WTC11 (cell line): ENCODE measurements around the gene CAPZB. TPM values are rescaled to one million over a fixed set of nuclear protein-coding genes. Genes with fewer than 3 reads are reported as not detected.

ENCODE experiments used
- ATAC-seq: fragments of 200-7000 bp; cut with Tn5 transposase; 2 replicates; pipeline ENCODE4 v1.10.0; 2021; ENCODE audit warnings: mild to moderate bottlenecking, moderate library complexity
- CTCF ChIA-PET: fragments of 300-600 bp; sonication (Branson Sonifier 250); formaldehyde crosslinking; loops from one replicate; lab custom pipeline; 2021; ENCODE audit warnings: antibody characterized with exemption; lab: Charles Lee
- POLR2A ChIA-PET: fragments of 350-600 bp; sonication (Branson Sonifier 250); formaldehyde crosslinking; loops from one replicate; lab custom pipeline; 2021; ENCODE audit warnings: antibody characterized with exemption; lab: Charles Lee
- DNase-seq: peaks from one replicate; pipeline ENCODE4 v3.0.0; 2021; ENCODE audit warnings: low spot score
- H3K27ac Mint-ChIP-seq: 2 replicates; pipeline ENCODE4 v1.8.0; 2021; ENCODE audit warnings: mixed read lengths
- H3K27me3 Mint-ChIP-seq: 2 replicates; pipeline ENCODE4 v1.8.0; 2021; ENCODE audit warnings: low read depth, mild to moderate bottlenecking, moderate library complexity, mixed read lengths
- H3K36me3 Mint-ChIP-seq: 2 replicates; pipeline ENCODE4 v1.8.0; 2021; ENCODE audit warnings: mixed read lengths
- H3K4me1 Mint-ChIP-seq: 2 replicates; pipeline ENCODE4 v1.8.0; 2022; ENCODE audit warnings: mixed read lengths
- H3K4me3 Mint-ChIP-seq: 2 replicates; pipeline ENCODE4 v1.8.0; 2021; ENCODE audit warnings: mild to moderate bottlenecking, moderate library complexity, mixed read lengths
- H3K9me3 Mint-ChIP-seq: 2 replicates; pipeline ENCODE4 v1.8.0; 2021; ENCODE audit warnings: mixed read lengths
- CBFB ChIP-seq: sonication (generic); formaldehyde crosslinking; IDR thresholded peaks from 2 replicates; pipeline ENCODE4 v1.8.1; 2022; ENCODE audit warnings: mild to moderate bottlenecking, low read depth, missing genetic modification reagents
- CREB1 ChIP-seq: sonication (generic); formaldehyde crosslinking; IDR thresholded peaks from 2 replicates; pipeline ENCODE4 v1.8.0; 2023; ENCODE audit warnings: mild to moderate bottlenecking, missing genetic modification reagents
- CREM ChIP-seq: sonication (generic); formaldehyde crosslinking; IDR thresholded peaks from 2 replicates; pipeline ENCODE4 v1.8.1; 2022; ENCODE audit warnings: mild to moderate bottlenecking, missing genetic modification reagents, moderate library complexity
- ETV6 ChIP-seq: sonication (generic); formaldehyde crosslinking; IDR thresholded peaks from 2 replicates; pipeline ENCODE4 v1.8.1; 2022; ENCODE audit warnings: mild to moderate bottlenecking, missing genetic modification reagents
- JAZF1 ChIP-seq: fragments of 250-450 bp; sonication (Bioruptor Pico); IDR thresholded peaks from 2 replicates; pipeline ENCODE4 v1.9.0; 2021; ENCODE audit warnings: moderate library complexity, mild to moderate bottlenecking, inconsistent platforms
- JUN ChIP-seq: sonication (generic); formaldehyde crosslinking; IDR thresholded peaks from 2 replicates; pipeline ENCODE4 v1.8.0; 2023; ENCODE audit warnings: mild to moderate bottlenecking, missing genetic modification reagents
- RORB ChIP-seq: fragments of 250-450 bp; sonication (Bioruptor Pico); IDR thresholded peaks from 2 replicates; pipeline ENCODE4 v1.9.0; 2021; ENCODE audit warnings: mild to moderate bottlenecking
- TP53 ChIP-seq: sonication (generic); formaldehyde crosslinking; IDR thresholded peaks from 2 replicates; pipeline ENCODE4 v1.8.1; 2023; ENCODE audit warnings: mild to moderate bottlenecking, missing genetic modification reagents
- ZNF232 ChIP-seq: sonication (generic); formaldehyde crosslinking; IDR thresholded peaks from 2 replicates; pipeline ENCODE4 v1.8.0; 2022; ENCODE audit warnings: mild to moderate bottlenecking, missing genetic modification reagents
- total RNA-seq: library from RNA; stranded (reverse); gene quantifications from 3 replicates; pipeline ENCODE4 v1.2.3, GENCODE V29; 2021
- TF ChIP-seq, protein P1 (sequence below): sonication (generic); formaldehyde crosslinking; IDR thresholded peaks from 2 replicates; pipeline ENCODE4 v1.8.1; 2022; ENCODE audit warnings: missing genetic modification reagents, borderline replicate concordance
- TF ChIP-seq, protein P2 (sequence below): fragments of 200-600 bp; IDR thresholded peaks from 2 replicates; pipeline ENCODE4 v1.8.0; 2022; ENCODE audit warnings: antibody characterized with exemption
- TF ChIP-seq, protein P3 (sequence below): sonication (generic); formaldehyde crosslinking; IDR thresholded peaks from 2 replicates; pipeline ENCODE4 v1.8.1; 2022; ENCODE audit warnings: low read depth, missing genetic modification reagents, borderline replicate concordance
- TF ChIP-seq, protein P4 (sequence below): fragments of 250-450 bp; sonication (Bioruptor Pico); conservative IDR thresholded peaks from 2 replicates; pipeline ENCODE4 v1.9.0; 2021; ENCODE audit warnings: mild to moderate bottlenecking
- TF ChIP-seq, protein P5 (sequence below): sonication (generic); formaldehyde crosslinking; IDR thresholded peaks from 2 replicates; pipeline ENCODE4 v1.8.0; 2022; ENCODE audit warnings: mild to moderate bottlenecking, missing genetic modification reagents
- TF ChIP-seq, protein P6 (sequence below): sonication (generic); formaldehyde crosslinking; IDR thresholded peaks from 2 replicates; pipeline ENCODE4 v1.8.1; 2022; ENCODE audit warnings: mild to moderate bottlenecking, missing genetic modification reagents, moderate library complexity, borderline replicate concordance
- TF ChIP-seq, protein P7 (sequence below): sonication (generic); formaldehyde crosslinking; IDR thresholded peaks from 2 replicates; pipeline ENCODE4 v1.8.1; 2022; ENCODE audit warnings: mild to moderate bottlenecking, moderate library complexity, missing genetic modification reagents

The CAPZB gene
- total RNA-seq, 1 experiment from 2014 or later, result 348 TPM

DNA sequence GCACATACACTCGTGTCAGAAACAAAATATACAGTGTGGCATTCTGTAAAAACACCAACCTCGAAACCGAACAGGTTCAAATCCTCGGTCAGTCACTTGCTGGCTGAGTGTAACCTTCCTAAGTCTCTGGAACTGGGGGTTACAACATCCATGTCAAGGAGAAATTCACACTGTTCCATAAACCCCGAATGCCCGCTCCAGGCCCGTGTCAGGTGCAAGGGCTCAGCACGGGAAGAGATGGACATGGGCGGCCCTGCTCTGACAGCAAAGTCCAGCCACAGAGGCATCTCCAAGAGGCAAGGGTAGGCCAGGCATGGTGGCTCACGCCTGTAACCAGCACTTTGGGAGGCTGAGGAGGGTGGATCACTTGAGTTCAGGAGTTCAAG is 93.8 kb downstream of the CAPZB start:
- Mint-ChIP-seq H3K27ac (peak overlapping the region; percentile 91), H3K9me3 (peaks cover 4% of the 10 kb centered on the region; the same call in 1 of the 2 replicates), H3K4me3 (no peak overlapping the region), H3K4me1 (peaks cover 31% of the 10 kb centered on the region), H3K27me3 (no peaks in the 10 kb centered on the region), H3K36me3 (peaks cover 6% of the 10 kb centered on the region; the same call in 1 of the 2 replicates)
- ATAC-seq (peak; percentile 35), DNase-seq (no peak)
- CTCF ChIA-PET, result interaction anchor here (0.7 to 7.3 kb wide), 14 partner anchors 10 to 260 kb away, joined by 3 to 71 read pairs (median 5); no protein-coding TSS in a partner anchor
- POLR2A ChIA-PET, result interaction anchor here (1.2 kb wide), 1 partner anchor 16 kb away, joined by 5 read pairs; no protein-coding TSS in a partner anchor
- TF ChIP-seq, protein P1, sequence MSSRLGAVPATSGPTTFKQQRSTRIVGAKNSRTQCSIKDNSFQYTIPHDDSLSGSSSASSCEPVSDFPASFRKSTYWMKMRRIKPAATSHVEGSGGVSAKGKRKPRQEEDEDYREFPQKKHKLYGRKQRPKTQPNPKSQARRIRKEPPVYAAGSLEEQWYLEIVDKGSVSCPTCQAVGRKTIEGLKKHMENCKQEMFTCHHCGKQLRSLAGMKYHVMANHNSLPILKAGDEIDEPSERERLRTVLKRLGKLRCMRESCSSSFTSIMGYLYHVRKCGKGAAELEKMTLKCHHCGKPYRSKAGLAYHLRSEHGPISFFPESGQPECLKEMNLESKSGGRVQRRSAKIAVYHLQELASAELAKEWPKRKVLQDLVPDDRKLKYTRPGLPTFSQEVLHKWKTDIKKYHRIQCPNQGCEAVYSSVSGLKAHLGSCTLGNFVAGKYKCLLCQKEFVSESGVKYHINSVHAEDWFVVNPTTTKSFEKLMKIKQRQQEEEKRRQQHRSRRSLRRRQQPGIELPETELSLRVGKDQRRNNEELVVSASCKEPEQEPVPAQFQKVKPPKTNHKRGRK (CRISPR knock-in tag), result no peak
- TF ChIP-seq, protein P2, sequence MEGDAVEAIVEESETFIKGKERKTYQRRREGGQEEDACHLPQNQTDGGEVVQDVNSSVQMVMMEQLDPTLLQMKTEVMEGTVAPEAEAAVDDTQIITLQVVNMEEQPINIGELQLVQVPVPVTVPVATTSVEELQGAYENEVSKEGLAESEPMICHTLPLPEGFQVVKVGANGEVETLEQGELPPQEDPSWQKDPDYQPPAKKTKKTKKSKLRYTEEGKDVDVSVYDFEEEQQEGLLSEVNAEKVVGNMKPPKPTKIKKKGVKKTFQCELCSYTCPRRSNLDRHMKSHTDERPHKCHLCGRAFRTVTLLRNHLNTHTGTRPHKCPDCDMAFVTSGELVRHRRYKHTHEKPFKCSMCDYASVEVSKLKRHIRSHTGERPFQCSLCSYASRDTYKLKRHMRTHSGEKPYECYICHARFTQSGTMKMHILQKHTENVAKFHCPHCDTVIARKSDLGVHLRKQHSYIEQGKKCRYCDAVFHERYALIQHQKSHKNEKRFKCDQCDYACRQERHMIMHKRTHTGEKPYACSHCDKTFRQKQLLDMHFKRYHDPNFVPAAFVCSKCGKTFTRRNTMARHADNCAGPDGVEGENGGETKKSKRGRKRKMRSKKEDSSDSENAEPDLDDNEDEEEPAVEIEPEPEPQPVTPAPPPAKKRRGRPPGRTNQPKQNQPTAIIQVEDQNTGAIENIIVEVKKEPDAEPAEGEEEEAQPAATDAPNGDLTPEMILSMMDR, result peak; percentile 7; the same call in 1 of the 2 replicates

DNA sequence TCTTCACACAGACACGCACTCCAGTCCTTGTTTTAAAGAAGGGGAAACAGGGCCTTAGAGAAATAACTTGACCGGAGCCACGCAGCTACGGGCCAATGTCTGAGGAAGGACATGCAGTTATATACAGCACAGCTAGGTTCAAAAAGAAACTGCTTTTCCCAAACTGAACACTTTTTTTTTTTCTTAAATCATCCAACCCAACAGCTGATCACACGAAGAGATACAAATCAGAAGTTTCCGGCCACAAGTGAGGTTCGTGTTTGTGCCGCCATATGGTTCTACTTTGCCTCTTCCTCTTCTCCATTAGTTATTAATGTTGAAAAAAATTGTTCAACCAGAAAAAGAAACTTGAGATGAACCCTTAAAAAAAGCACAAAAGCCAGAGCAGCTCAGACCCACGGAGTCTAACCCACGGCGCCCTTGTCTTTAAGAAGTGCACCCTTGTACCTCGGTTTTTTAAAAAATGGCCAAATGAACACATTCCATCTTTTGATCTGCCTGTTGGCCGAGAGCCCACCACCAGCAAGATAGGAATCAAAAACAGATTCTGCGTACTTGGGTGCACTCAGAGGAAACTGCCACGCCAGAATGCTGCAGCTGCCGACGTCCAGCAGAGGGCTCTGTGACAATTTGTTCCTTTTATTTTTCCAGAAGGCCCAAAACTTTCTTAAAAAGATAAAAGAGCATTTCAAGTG is 94.3 kb downstream of the CAPZB start:
- H3K9me3 Mint-ChIP-seq, result peaks cover 4% of the 10 kb centered on the region; the same call in 1 of the 2 replicates
- H3K27me3 Mint-ChIP-seq, result no peaks in the 10 kb centered on the region
- DNase-seq (peak; percentile 51), ATAC-seq (no peak)
- H3K4me1 Mint-ChIP-seq, result peaks cover 27% of the 10 kb centered on the region
- ChIA-PET POLR2A (interaction anchor here (0.7 kb wide), 1 partner anchor 89 kb away, joined by 3 read pairs; no protein-coding TSS in a partner anchor), CTCF (interaction anchor here (0.5 to 7.3 kb wide), 20 partner anchors 8 to 351 kb away, joined by 3 to 71 read pairs (median 4); no protein-coding TSS in a partner anchor)
- peaks cover 6% of the 10 kb centered on the region; the same call in 1 of the 2 replicates for H3K36me3 Mint-ChIP-seq
- H3K27ac Mint-ChIP-seq, result peak overlapping the region; percentile 74
- TF ChIP-seq, protein P3, sequence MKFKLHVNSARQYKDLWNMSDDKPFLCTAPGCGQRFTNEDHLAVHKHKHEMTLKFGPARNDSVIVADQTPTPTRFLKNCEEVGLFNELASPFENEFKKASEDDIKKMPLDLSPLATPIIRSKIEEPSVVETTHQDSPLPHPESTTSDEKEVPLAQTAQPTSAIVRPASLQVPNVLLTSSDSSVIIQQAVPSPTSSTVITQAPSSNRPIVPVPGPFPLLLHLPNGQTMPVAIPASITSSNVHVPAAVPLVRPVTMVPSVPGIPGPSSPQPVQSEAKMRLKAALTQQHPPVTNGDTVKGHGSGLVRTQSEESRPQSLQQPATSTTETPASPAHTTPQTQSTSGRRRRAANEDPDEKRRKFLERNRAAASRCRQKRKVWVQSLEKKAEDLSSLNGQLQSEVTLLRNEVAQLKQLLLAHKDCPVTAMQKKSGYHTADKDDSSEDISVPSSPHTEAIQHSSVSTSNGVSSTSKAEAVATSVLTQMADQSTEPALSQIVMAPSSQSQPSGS (CRISPR knock-in tag), result no peak
- 0 out of 2 replicates have a peak, but pooled peaks have one; percentile 49 for TF ChIP-seq CREM
- TF ChIP-seq, protein P2, result peak; percentile 46
- no peak overlapping the region for H3K4me3 Mint-ChIP-seq

DNA sequence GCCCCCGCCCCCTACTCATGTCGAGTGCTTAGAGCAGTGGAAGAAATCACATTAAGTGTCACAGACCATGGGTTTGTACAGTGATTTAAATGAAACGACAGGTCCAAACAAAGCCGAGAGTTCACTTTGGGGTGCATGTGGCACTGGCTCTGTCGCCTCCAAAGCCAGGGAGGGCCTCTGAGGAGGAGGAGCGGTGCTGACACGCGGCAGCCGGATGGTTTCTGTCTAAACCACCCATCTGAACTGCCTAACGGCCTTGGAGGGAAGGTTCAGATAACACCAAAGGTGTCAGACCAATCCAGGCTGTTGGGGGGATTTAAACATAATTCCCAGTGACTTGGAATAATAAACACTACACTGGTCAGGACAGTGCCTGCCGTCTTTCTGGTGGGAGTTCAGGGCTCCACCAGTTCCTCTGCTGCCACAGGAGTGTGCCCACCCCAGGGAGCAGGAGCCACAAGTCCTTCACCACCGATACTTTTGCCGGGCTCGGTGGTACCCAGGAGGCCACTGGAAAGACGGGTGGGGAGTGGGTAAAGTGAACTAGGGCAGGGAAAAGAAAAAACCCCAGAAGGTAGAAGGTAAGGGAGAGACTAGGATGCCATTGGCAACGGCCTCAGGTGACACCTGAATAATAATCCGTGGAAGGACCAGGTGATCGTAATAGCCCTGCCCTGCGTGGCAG is 95.0 kb downstream of the CAPZB start:
- H3K9me3 Mint-ChIP-seq, result peaks cover 4% of the 10 kb centered on the region; the same call in 1 of the 2 replicates
- peaks cover 11% of the 10 kb centered on the region for H3K36me3 Mint-ChIP-seq
- no peaks in the 10 kb centered on the region for H3K27me3 Mint-ChIP-seq
- ChIA-PET CTCF (interaction anchor here (0.6 to 7.3 kb wide), 17 partner anchors 9 to 352 kb away, joined by 3 to 71 read pairs (median 5); no protein-coding TSS in a partner anchor), POLR2A (interaction anchor here (0.7 kb wide), 1 partner anchor 90 kb away, joined by 3 read pairs; no protein-coding TSS in a partner anchor)
- peak overlapping the region; percentile 72; the same call in 1 of the 2 replicates for H3K27ac Mint-ChIP-seq
- no peak for ATAC-seq
- DNase-seq, result no peak
- peaks cover 19% of the 10 kb centered on the region for H3K4me1 Mint-ChIP-seq
- no peak overlapping the region for H3K4me3 Mint-ChIP-seq
- TF ChIP-seq, protein P4, sequence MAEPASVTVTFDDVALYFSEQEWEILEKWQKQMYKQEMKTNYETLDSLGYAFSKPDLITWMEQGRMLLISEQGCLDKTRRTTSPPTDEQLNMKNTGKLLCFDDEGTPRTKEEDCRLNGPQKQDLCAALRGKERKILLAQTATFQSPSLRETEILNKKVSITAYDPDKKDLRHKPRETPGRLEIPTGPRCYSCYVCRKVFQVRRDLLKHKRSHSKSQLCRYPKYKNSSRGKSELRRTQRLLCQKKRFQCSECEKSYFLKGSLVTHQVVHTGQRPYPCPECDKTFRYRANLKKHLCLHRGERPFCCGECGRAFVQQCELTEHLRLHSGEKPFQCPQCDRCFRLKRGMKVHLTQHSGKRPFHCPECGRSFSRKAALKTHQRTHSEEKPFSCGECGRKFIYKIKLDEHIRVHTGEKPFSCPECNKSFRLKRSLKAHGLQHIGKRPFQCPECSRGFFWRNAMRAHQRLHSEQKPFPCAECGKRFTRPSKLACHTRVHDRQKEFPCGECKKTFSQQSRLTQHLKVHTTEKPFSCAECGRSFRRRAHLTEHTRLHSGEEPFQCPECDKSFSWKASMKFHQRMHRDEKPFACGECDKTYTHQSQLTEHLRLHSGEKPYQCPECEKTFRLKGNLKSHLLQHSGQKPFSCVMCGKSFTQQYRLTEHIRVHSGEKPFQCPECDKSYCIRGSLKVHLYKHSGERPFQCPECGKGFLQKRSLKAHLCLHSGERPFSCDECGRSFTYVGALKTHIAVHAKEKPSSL (CRISPR knock-in tag), result no peak
- TF ChIP-seq ETV6 (CRISPR knock-in tag) (no peak), CBFB (CRISPR knock-in tag) (no peak), JAZF1 (no peak), CREB1 (CRISPR knock-in tag) (no peak), RORB (CRISPR knock-in tag) (no peak), ZNF232 (CRISPR knock-in tag) (no peak), JUN (CRISPR knock-in tag) (no peak), TP53 (CRISPR knock-in tag) (no peak)
- TF ChIP-seq, protein P5, sequence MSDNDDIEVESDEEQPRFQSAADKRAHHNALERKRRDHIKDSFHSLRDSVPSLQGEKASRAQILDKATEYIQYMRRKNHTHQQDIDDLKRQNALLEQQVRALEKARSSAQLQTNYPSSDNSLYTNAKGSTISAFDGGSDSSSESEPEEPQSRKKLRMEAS (CRISPR knock-in tag), result no peak
- TF ChIP-seq, protein P6, sequence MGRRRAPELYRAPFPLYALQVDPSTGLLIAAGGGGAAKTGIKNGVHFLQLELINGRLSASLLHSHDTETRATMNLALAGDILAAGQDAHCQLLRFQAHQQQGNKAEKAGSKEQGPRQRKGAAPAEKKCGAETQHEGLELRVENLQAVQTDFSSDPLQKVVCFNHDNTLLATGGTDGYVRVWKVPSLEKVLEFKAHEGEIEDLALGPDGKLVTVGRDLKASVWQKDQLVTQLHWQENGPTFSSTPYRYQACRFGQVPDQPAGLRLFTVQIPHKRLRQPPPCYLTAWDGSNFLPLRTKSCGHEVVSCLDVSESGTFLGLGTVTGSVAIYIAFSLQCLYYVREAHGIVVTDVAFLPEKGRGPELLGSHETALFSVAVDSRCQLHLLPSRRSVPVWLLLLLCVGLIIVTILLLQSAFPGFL, result no peak
- TF ChIP-seq, protein P7, sequence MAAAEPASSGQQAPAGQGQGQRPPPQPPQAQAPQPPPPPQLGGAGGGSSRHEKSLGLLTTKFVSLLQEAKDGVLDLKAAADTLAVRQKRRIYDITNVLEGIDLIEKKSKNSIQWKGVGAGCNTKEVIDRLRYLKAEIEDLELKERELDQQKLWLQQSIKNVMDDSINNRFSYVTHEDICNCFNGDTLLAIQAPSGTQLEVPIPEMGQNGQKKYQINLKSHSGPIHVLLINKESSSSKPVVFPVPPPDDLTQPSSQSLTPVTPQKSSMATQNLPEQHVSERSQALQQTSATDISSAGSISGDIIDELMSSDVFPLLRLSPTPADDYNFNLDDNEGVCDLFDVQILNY, result no peak
